ENCODE results near the gene SF3B6.

Gene SF3B6

GRCh38 chr2:24075915-24076848 is at the start of gene SF3B6:
Gene SF3B6, minus strand, starts transcription at chr2:24076326. Its CDS starts 97 bp downstream, at chr2:24076229.
- DNase-seq (ENCODE audit: low spot score): peak; percentile 95
- in situ Hi-C loops (cut with MboI; ENCODE audit: low pct_unique_long_range_greater_than_20kb, low sequenced_read_pairs, unreplicated experiment): loop anchor here (10.0 kb wide), 1 partner anchor 251 kb away; no protein-coding TSS in a partner anchor
- TF ChIP-seq CTCF (IDR thresholded peaks at IDR 0.05; ENCODE audit: extremely low read depth, insufficient read depth, missing control alignments): no peak

- TF ChIP-seq CTCF (IDR thresholded peaks at IDR 0.05; ENCODE audit: extremely low read depth, insufficient read depth, missing control alignments): no peak
- DNase-seq (ENCODE audit: low spot score): no peak
- in situ Hi-C loops (cut with MboI; ENCODE audit: low pct_unique_long_range_greater_than_20kb, low sequenced_read_pairs, unreplicated experiment): no loop called here
These were observed 47.9 kb upstream of the SF3B6 start for GRCh38 chr2:24123922-24124580.

GRCh38 chr2:24123195-24123921 is 47.2 kb upstream of the SF3B6 start, which contains the start of the genes FAM228B and PFN4:
Gene FAM228B, plus strand, starts transcription at chr2:24123469. Its CDS starts 893 bp downstream, at chr2:24124362.
Gene PFN4, minus strand, starts transcription at chr2:24123334. Its CDS starts 799 bp downstream, at chr2:24122535.
- peak; percentile 95 for DNase-seq (ENCODE audit: low spot score)
- no peak for TF ChIP-seq CTCF (IDR thresholded peaks at IDR 0.05; ENCODE audit: extremely low read depth, insufficient read depth, missing control alignments)
- in situ Hi-C loops (cut with MboI; ENCODE audit: low pct_unique_long_range_greater_than_20kb, low sequenced_read_pairs, unreplicated experiment): no loop called here

GRCh38 chr2:24122366-24123194 is 46.5 kb upstream of the SF3B6 start:
- no peak for DNase-seq (ENCODE audit: low spot score)
- no peak for TF ChIP-seq CTCF (IDR thresholded peaks at IDR 0.05; ENCODE audit: extremely low read depth, insufficient read depth, missing control alignments)
- in situ Hi-C loops (cut with MboI; ENCODE audit: low pct_unique_long_range_greater_than_20kb, low sequenced_read_pairs, unreplicated experiment): no loop called here

GRCh38 chr2:24121469-24121868 is 45.3 kb upstream of the SF3B6 start:
- no peak for DNase-seq (ENCODE audit: low spot score)
- no peak for TF ChIP-seq CTCF (IDR thresholded peaks at IDR 0.05; ENCODE audit: extremely low read depth, insufficient read depth, missing control alignments)
- in situ Hi-C loops (cut with MboI; ENCODE audit: low pct_unique_long_range_greater_than_20kb, low sequenced_read_pairs, unreplicated experiment): no loop called here
